Suprapubic skin (tissue), 4 donors: ENCODE measurements around the gene GHRHR. TPM values are rescaled to one million over a fixed set of nuclear protein-coding genes. Genes with fewer than 3 reads are reported as not detected.

Experiments used
- DNase-seq, 2 donors: peaks; one replicate each; pipeline ENCODE4 v3.0.0-alpha.2; 2019; ENCODE audit warnings: low spot score in 2 of 2
- H3K27ac ChIP-seq: fragments of 200-600 bp; sonication (generic); one replicate; pipeline ENCODE4 v1.5.1; 2019
- H3K27me3 ChIP-seq: fragments of 200-600 bp; sonication (generic); one replicate; pipeline ENCODE4 v1.5.1; 2019
- H3K36me3 ChIP-seq: fragments of 200-600 bp; sonication (generic); one replicate; pipeline ENCODE4 v1.5.1; 2019
- H3K4me1 ChIP-seq: fragments of 200-600 bp; sonication (generic); one replicate; pipeline ENCODE4 v1.5.1; 2019
- H3K4me3 ChIP-seq: fragments of 200-600 bp; sonication (generic); one replicate; pipeline ENCODE4 v1.5.1; 2019; ENCODE audit warnings: mild to moderate bottlenecking
- H3K9me3 ChIP-seq: fragments of 200-600 bp; sonication (generic); one replicate; pipeline ENCODE4 v1.5.1; 2019
- EP300 ChIP-seq: sonication (generic); formaldehyde crosslinking; IDR thresholded peaks from one replicate; pipeline ENCODE4 v1.6.1; 2017; ENCODE audit warnings: antibody characterized with exemption
- POLR2A ChIP-seq, 2 donors: fragments of 450-650 bp; IDR thresholded peaks; one replicate each; pipeline ENCODE4 v1.6.1; 2017; ENCODE audit warnings: antibody characterized with exemption in 2 of 2, mild to moderate bottlenecking in 2 of 2, moderate library complexity in 2 of 2
- POLR2AphosphoS5 ChIP-seq, 3 donors: sonication (generic); formaldehyde crosslinking; IDR thresholded peaks; one replicate each; pipeline ENCODE4 v1.6.1; 2017; ENCODE audit warnings: antibody characterized with exemption in 3 of 3
- WGBS: methylation state at CpG from one replicate; pipeline ENCODE4 v1.1.5; 2018; 5-methylcytosine and 5-hydroxymethylcytosine counted together
- total RNA-seq, 4 donors: library from RNA; depleted of rRNA; stranded (reverse); fragments of >200 nt; gene quantifications; one replicate each; pipeline ENCODE4 v1.1.0, GENCODE V29; 2016
- TF ChIP-seq, protein P1 (sequence below), 2 donors: fragments of 200-600 bp in 1 of 2; fragments of 450-650 bp in 1 of 2; sonication (generic) in 1 of 2; IDR thresholded peaks; one replicate each; pipeline ENCODE4 v1.5.1; 2016 to 2019; ENCODE audit warnings: antibody characterized with exemption in 2 of 2, mild to moderate bottlenecking in 1 of 2, moderate library complexity in 1 of 2

The GHRHR gene
- total RNA-seq, 4 donors from 2014 or later: 1.5 TPM; not detected in 3

DNA sequence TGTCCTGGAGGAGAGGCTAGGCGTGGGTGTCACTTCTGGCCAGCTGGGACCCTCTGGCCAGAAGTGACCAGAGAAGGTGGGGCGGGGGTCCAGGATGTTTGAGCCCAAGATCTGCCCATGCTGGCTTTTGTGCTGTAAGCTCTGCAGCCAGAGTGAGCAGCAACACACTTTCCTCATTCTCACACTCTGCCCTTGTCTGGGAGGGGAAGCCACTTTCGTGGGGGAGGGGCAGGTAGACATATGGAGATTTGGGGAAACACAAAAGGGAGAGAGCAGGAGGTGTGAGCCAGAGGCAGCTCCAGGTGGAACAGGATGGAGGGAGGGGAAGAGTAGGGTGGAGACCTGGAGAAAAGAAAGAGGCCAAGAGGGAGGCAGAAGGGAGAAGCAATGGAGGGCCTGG, 56.9 kb downstream of the GHRHR start:
- Histone ChIP-seq H3K4me1 (no peaks in the 10 kb centered on the region), H3K27ac (no peak overlapping the region), H3K36me3 (no peaks in the 10 kb centered on the region), H3K27me3 (no peaks in the 10 kb centered on the region), H3K9me3 (no peaks in the 10 kb centered on the region), H3K4me3 (no peak overlapping the region)
- no peak for DNase-seq
- WGBS: 77% methylated on average over 3 of the region's 3 CpGs
- TF ChIP-seq, protein P1, sequence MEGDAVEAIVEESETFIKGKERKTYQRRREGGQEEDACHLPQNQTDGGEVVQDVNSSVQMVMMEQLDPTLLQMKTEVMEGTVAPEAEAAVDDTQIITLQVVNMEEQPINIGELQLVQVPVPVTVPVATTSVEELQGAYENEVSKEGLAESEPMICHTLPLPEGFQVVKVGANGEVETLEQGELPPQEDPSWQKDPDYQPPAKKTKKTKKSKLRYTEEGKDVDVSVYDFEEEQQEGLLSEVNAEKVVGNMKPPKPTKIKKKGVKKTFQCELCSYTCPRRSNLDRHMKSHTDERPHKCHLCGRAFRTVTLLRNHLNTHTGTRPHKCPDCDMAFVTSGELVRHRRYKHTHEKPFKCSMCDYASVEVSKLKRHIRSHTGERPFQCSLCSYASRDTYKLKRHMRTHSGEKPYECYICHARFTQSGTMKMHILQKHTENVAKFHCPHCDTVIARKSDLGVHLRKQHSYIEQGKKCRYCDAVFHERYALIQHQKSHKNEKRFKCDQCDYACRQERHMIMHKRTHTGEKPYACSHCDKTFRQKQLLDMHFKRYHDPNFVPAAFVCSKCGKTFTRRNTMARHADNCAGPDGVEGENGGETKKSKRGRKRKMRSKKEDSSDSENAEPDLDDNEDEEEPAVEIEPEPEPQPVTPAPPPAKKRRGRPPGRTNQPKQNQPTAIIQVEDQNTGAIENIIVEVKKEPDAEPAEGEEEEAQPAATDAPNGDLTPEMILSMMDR (IDR thresholded peaks at IDR 0.05): no peak
- TF ChIP-seq POLR2AphosphoS5 (IDR thresholded peaks at IDR 0.05): no peak
- no peak for TF ChIP-seq POLR2A (IDR thresholded peaks at IDR 0.05)
- no peak for TF ChIP-seq EP300

DNA sequence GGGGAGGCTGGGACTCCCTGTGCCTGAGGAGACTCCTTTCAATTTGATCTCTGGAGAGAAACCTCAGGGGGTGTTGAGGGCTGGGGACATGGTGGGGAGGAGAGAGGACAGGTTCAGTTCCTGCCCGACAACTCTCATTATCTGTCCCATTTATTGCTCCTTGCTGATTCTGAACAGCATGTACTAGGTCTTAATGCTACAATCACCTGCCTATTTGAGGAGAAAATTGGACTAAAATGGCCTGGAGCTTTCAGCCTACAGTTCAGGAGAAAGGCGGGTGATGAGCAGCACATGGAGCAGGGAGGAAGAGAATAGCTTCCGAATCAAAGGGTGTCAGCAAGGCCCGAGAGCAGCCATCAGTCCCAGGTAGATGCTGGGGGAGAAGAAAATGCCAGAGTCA, 58.4 kb downstream of the GHRHR start:
- H3K9me3 ChIP-seq: no peaks in the 10 kb centered on the region
- H3K36me3 ChIP-seq: no peaks in the 10 kb centered on the region
- TF ChIP-seq POLR2A (IDR thresholded peaks at IDR 0.05) (no peak), EP300 (no peak), POLR2AphosphoS5 (IDR thresholded peaks at IDR 0.05) (no peak)
- TF ChIP-seq, protein P1 (IDR thresholded peaks at IDR 0.05): no peak
- no peaks in the 10 kb centered on the region for H3K27me3 ChIP-seq
- no peak overlapping the region for H3K4me3 ChIP-seq
- no peak overlapping the region for H3K27ac ChIP-seq
- no peak for DNase-seq
- peaks cover 3% of the 10 kb centered on the region for H3K4me1 ChIP-seq
- WGBS: 91% methylated on average over 4 of the region's 4 CpGs

DNA sequence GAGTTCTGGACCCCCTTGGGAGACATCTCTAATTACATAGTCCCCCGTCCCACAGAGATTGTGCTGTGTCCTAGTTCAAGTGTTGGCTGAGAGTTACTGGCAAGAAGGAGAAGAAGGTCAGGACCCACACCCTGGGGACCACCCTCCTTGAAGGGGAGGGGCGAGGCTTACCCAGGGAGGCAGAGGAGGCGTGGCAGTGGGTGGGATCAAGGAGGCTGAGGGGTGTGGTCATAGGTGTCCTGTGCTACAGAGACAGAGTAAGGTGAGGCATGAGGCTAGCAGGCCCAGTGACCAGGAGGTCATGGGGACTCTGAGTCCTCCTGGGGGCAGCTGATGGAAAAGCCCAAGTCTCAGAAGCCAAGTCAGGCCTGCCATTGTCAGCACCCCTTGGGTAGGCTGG, 59.0 kb downstream of the GHRHR start:
- TF ChIP-seq EP300: no peak
- TF ChIP-seq, protein P1 (IDR thresholded peaks at IDR 0.05): no peak
- no peak for TF ChIP-seq POLR2A (IDR thresholded peaks at IDR 0.05)
- TF ChIP-seq POLR2AphosphoS5 (IDR thresholded peaks at IDR 0.05): no peak
- Histone ChIP-seq H3K4me3 (no peak overlapping the region), H3K27me3 (no peaks in the 10 kb centered on the region), H3K36me3 (no peaks in the 10 kb centered on the region), H3K9me3 (no peaks in the 10 kb centered on the region), H3K27ac (no peak overlapping the region), H3K4me1 (peaks cover 6% of the 10 kb centered on the region)
- 75% methylated on average over 3 of the region's 3 CpGs for WGBS
- no peak for DNase-seq

DNA sequence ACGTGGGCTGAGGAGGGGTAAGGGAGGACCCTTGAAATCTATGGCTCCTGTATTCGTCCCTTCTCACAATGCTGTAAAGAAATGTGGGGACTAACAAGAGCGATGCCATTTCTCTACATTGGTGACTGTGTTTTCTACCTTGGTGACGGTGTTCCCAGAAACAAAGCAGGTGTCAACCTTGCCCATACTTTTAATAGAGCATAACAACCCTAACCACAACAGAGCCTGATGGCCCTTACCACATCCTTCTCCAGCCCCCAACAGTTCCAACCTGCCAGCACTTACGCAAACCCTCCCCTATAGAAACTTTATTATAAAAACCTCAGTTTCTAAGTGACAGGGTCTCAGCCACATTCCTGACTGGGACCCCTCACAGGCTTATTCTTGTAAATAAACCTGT, 60.1 kb downstream of the GHRHR start:
- TF ChIP-seq EP300: no peak
- no peak for TF ChIP-seq POLR2AphosphoS5 (IDR thresholded peaks at IDR 0.05)
- no peak for TF ChIP-seq POLR2A (IDR thresholded peaks at IDR 0.05)
- TF ChIP-seq, protein P1 (IDR thresholded peaks at IDR 0.05): no peak
- no peaks in the 10 kb centered on the region for H3K27me3 ChIP-seq
- no peaks in the 10 kb centered on the region for H3K36me3 ChIP-seq
- H3K4me1 ChIP-seq: peaks cover 6% of the 10 kb centered on the region
- H3K27ac ChIP-seq: no peak overlapping the region
- no peaks in the 10 kb centered on the region for H3K9me3 ChIP-seq
- 82% methylated on average over 5 of the region's 5 CpGs for WGBS
- no peak overlapping the region for H3K4me3 ChIP-seq
- DNase-seq: no peak

DNA sequence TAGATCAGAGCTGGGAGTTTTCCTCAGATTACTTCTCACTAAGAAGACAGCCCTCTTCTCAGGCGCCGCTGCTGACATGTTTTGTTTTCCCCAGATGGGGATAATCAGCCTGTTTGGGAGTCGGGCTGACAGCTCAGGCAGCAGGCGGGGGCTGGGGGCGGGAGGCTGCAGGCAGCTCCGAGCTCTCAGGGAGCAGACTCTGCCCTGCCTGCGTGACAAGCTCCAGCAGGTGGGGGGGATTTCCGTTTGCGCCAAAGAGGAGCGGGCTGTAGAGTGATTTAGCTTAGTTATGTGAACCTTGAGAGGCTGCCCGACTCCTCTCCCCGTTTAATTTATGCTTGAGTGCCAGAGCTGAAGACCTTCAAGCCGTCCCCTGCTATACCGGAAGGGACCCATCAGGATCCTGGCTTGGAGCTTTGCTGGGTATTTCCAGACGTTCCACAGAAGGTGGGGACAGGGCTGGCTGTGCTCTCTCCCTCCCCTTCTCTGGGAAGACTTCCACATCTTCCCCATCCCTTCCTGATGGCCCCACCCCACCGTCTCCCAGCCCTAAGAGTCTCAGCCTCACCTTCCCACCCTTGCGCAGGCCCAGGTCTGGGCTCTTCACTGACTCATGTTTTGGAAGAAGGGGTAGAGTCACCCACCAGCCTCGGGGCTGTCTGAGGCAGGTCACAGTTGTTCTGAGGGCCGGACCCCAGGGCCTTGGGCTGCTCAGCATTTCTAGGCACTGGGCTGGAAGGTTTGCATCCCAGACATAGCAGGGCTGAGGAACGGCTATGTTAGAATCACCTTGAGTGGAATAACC, 63.6 kb downstream of the GHRHR start:
- DNase-seq: no peak
- Histone ChIP-seq H3K9me3 (no peaks in the 10 kb centered on the region), H3K4me3 (no peak overlapping the region), H3K27me3 (no peaks in the 10 kb centered on the region), H3K36me3 (no peaks in the 10 kb centered on the region), H3K27ac (no peak overlapping the region), H3K4me1 (peaks cover 6% of the 10 kb centered on the region)
- no peak for TF ChIP-seq EP300
- TF ChIP-seq, protein P1 (IDR thresholded peaks at IDR 0.05): no peak
- no peak for TF ChIP-seq POLR2A (IDR thresholded peaks at IDR 0.05)
- TF ChIP-seq POLR2AphosphoS5 (IDR thresholded peaks at IDR 0.05): no peak
- 42% methylated on average over 10 of the region's 20 CpGs for WGBS
